ENCODE measurements around the gene TMEM101. TPM values are rescaled to one million over a fixed set of nuclear protein-coding genes. Genes with fewer than 3 reads are reported as not detected.
"Not testable (repeated sequence)": the region's sequence is repeated elsewhere in the genome, so short reads cannot be mapped to it uniquely, and the experiment has no call there.

Gene TMEM101
- total RNA-seq, 3 donors from 2014 or later, result 23.0 to 27.7 (median 23.8) TPM

DNA sequence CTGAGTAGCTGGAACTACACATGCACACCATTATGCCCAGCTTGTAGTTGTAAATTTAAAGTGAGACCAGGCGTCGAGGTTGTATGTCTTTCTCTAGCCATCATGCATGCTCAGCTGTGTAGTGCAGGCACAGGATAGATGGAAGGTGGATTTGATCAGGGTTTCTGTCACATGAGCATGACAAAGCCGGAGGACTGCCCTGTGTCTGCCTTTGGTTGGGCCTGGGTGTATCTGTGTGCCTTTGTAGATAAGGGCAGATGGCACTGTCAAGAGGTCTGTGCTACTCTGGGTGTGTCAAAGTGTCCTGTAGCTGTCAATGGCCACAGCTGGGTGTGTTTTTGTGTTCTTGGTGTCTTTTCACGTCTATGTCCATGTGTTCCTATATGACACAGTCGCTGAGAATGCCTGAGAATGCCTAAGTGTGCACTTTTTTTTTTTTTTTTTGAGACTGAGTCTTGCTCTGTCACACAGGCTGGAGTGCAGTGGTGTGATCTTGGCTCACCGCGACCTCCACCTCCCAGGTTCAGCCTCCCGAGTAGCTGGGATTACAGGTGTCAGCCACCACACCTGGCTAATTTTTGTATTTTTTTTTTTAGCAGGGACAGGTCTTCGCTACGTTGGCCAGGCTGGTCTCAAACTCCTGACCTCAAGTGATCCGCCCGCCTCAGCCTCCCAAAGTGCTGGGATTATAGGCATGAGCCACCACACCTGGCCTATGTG lies 14.5 kb downstream of the TMEM101 start:
- intact Hi-C loops (cut with DNase I, micrococcal nuclease), result no loop called here
- Histone ChIP-seq H3K4me1 (ENCODE audit: low read depth) (peaks cover 11% of the 10 kb centered on the region), H3K9me3 (no peaks in the 10 kb centered on the region), H3K4me3 (no peak overlapping the region), H3K36me3 (ENCODE audit: low read depth) (no peaks in the 10 kb centered on the region)
- TF ChIP-seq, protein P1, sequence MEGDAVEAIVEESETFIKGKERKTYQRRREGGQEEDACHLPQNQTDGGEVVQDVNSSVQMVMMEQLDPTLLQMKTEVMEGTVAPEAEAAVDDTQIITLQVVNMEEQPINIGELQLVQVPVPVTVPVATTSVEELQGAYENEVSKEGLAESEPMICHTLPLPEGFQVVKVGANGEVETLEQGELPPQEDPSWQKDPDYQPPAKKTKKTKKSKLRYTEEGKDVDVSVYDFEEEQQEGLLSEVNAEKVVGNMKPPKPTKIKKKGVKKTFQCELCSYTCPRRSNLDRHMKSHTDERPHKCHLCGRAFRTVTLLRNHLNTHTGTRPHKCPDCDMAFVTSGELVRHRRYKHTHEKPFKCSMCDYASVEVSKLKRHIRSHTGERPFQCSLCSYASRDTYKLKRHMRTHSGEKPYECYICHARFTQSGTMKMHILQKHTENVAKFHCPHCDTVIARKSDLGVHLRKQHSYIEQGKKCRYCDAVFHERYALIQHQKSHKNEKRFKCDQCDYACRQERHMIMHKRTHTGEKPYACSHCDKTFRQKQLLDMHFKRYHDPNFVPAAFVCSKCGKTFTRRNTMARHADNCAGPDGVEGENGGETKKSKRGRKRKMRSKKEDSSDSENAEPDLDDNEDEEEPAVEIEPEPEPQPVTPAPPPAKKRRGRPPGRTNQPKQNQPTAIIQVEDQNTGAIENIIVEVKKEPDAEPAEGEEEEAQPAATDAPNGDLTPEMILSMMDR (IDR thresholded peaks at IDR 0.05), result no peak
- DNase-seq (no peak), ATAC-seq (no peak)

DNA sequence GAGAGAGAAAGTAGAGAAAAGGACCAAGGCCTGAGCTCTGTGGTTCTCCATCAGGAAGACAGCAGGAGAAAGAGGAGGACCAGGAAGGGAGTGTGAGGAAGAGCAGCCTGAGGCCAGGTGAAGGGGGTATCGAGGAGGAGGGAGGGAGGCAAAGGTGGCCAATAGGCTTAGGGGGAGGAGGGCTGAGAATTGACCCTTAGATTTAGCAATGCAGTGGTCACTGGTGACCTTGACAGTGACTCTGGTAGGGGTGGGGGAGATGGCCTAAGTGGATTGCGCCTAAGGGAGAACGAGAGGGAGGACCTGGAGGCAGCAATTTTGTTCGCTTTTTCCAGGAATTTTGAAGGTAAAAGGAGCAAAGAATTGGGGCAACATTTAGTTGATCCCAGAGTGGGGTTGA lies 15.7 kb downstream of the TMEM101 start:
- Histone ChIP-seq H3K36me3 (ENCODE audit: low read depth) (no peaks in the 10 kb centered on the region), H3K4me1 (ENCODE audit: low read depth) (no peaks in the 10 kb centered on the region), H3K9me3 (no peaks in the 10 kb centered on the region), H3K4me3 (no peak overlapping the region)
- DNase-seq (no peak), ATAC-seq (no peak)
- TF ChIP-seq, protein P1 (IDR thresholded peaks at IDR 0.05), result no peak
- intact Hi-C loops (cut with DNase I, micrococcal nuclease), result loop anchor here in 1 of 2 donors (10.0 kb wide), 1 partner anchor 54 kb away; the partner anchor contains the start of gene PPY

GRCh38 chr17:43998552-43998951 lies 16.2 kb downstream of the TMEM101 start:
- Histone ChIP-seq H3K4me1 (ENCODE audit: low read depth) (no peaks in the 10 kb centered on the region), H3K9me3 (no peaks in the 10 kb centered on the region), H3K36me3 (ENCODE audit: low read depth) (no peaks in the 10 kb centered on the region), H3K4me3 (no peak overlapping the region)
- no peak for ATAC-seq
- TF ChIP-seq, protein P1 (IDR thresholded peaks at IDR 0.05), result no peak
- intact Hi-C loops (cut with DNase I, micrococcal nuclease), result loop anchor here in 1 of 2 donors (10.0 kb wide), 1 partner anchor 54 kb away; the partner anchor contains the start of gene PPY
- DNase-seq, result no peak

GRCh38 chr17:43997180-43997579 lies 17.6 kb downstream of the TMEM101 start:
- not testable (repeated sequence) for H3K4me1 ChIP-seq (ENCODE audit: low read depth); H3K4me3 ChIP-seq; H3K36me3 ChIP-seq (ENCODE audit: low read depth); ATAC-seq; H3K9me3 ChIP-seq
- peak in 1 of 3 donors; percentile 25 for DNase-seq
- intact Hi-C loops (cut with DNase I, micrococcal nuclease), result loop anchor here in 1 of 2 donors (10.0 kb wide), 1 partner anchor 52 kb away; the partner anchor contains the start of gene PPY

- Histone ChIP-seq H3K4me1 (ENCODE audit: low read depth) (no peaks in the 10 kb centered on the region), H3K4me3 (no peak overlapping the region), H3K9me3 (no peaks in the 10 kb centered on the region), H3K36me3 (ENCODE audit: low read depth) (no peaks in the 10 kb centered on the region)
- no peak for ATAC-seq
- no peak for DNase-seq
- TF ChIP-seq, protein P1 (IDR thresholded peaks at IDR 0.05), result no peak
- intact Hi-C loops (cut with DNase I, micrococcal nuclease), result loop anchor here (2.0 to 10.0 kb wide), 2 partner anchors 50 kb away; partner anchors contain the start of gene PPY (in 1 of the 2)
These were observed 19.7 kb downstream of the TMEM101 start for GRCh38 chr17:43995150-43995471.

All from mucosa of descending colon (tissue), 3 donors.